ENCODE results near the gene CCND3.
A peak's percentile ranks its signal among the peaks of the same experiment; 100 is the strongest.
"Not testable (repeated sequence)": the region's sequence is repeated elsewhere in the genome, so short reads cannot be mapped to it uniquely, and the experiment has no call there.

CCND3 gene

DNA sequence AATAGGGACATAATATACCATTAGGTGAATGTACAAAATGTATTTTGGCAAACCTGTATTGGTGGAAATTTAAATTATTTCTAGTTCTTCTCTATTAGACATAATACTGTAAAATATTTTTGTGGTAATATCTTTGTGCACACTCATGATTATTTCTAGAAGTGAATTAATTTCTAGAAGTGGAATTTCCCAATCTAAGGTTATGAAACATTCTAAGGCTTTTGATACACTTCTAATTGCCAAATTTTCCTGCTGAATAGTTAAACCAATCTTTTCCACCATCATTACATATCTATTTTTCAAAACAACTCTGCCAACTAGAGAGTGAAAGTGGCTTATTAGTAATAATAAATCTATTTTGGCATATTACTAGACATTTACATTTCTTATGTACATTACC is 1.8 kb upstream of the CCND3 start:
- no peak for DNase-seq

GRCh38 chr6:41942882-41943281 is 1.3 kb upstream of the CCND3 start:
- not testable (repeated sequence) for DNase-seq

DNA sequence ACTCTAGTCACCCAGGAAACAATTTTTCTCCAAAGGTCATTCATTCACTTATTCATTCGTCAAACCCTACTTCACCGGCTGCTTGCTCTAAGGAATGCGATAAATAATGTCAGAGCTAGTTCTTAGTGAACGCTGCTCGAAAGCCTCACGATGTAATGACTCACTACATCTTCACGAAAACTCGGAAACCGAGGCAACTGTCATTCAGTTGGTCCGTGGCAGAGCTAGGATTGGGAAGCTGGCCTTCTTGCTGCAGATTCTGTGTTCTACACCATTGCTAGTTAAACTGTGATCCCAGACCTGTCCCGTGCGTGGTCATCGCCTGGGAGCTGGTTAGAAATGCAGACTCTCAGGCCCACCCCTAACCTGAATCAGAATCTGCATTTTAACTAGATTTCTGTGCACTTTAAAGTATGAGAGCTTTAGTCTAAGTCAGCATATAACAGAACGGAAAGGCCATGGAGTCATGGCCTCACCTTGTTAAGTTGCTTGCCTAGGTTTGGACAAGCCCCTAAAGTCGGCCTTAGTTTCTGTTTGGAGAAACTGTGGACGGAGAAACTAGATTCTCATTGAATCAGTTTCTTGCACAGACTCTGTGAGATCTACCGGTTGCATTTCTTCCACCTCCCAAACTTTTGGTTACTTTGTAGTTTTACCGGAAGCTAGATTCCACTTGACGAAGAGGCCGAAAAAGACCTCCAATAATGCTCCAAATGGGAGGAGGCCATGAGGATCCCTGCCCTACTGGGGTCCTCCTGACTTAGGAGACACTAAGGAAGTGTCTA is 651 bp upstream of the CCND3 start:
- DNase-seq = peak; percentile 86

- DNase-seq = peak; percentile 47
These were observed 789 bp downstream of the CCND3 start for GRCh38 chr6:41940759-41941279.

GRCh38 chr6:41939848-41940758 is 1.5 kb downstream of the CCND3 start:
- DNase-seq = peak; percentile 26

DNA sequence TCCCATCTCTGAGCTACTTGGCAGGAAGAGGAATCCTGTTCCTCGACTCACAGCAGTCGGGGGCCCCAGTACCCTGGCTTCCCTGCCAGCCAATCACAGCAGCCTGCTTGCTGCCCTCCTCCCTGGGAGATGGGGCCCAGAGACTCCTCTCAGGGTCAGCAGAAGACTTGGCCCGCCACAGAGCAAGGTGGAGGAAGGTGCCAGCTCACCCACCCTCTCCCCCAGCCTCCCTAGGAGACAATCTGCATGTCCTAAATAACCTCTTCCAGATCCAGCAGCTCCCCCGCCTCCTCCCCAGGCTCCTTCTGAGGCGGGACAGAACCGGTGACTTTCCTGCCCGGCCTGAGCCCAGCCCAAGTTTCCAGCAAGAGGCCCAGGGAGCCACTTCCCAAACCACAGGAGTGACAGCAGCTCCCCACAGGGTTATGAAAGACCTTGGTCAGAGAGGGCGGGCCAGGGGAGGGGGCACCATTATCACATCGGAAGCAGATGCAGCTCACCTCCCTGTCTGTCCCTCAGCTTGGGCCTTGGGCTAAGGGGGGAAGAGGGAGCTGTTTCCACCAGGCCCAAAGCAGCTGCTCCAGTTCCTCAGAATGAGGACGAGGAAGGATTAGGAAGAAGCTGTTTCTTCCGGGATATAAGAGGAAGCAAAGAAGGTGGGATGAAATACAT is 2.3 kb downstream of the CCND3 start:
- DNase-seq = peak; percentile 48

DNA sequence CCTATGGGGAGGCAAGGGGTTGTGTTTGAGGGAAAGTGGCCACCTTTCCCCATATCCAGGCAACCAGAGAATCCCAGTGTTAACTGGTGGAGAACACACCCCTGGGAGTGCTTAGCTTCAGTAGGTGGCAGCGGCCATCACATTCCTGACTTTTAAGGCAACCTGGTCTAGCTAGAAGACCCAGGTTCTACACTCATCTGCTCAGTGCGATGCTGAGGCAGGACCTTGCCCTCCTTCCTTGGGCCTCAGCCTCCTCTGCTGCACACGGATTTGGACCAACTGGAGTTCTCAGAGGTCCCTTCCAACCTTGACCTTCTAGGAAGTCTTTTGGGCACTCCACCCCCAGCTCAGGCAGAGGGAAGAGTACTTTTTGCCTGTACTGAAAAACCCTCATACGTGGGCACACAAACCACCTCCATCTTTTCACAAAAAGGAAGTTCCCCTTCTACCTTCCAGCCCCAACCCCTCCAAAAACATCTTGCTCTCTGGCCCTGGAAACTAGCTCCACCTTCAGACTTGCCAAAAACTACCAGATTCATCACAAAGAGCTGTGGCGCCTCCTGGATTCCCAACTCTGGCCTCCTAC is 2.9 kb downstream of the CCND3 start:
- no peak for DNase-seq

GRCh38 chr6:41937861-41938574 is 3.6 kb downstream of the CCND3 start:
- DNase-seq = no peak

DNA sequence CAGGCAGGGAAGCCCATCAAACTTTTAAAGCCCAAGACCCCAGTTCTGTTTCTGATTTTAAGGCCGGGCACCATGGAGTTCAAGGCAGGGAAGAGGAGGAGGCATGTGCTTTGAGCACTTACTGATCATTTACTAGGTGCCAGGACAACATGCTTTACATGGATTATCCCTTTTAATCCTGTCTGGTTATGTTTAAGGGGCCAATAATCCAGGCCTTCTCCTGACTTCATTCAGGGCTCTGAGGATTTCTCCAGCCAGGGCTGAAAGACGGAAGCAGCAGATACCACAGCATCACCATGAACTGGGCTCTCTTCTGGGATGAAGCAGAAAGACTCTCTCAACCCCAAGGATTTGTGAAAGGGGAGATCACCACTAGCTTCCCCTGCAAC is 4.1 kb downstream of the CCND3 start:
- DNase-seq = no peak

- DNase-seq = peak; percentile 76
These were observed 5.4 kb downstream of the CCND3 start for GRCh38 chr6:41936073-41936837.

GRCh38 chr6:41935685-41936072 is 5.9 kb downstream of the CCND3 start:
- DNase-seq = no peak

DNA sequence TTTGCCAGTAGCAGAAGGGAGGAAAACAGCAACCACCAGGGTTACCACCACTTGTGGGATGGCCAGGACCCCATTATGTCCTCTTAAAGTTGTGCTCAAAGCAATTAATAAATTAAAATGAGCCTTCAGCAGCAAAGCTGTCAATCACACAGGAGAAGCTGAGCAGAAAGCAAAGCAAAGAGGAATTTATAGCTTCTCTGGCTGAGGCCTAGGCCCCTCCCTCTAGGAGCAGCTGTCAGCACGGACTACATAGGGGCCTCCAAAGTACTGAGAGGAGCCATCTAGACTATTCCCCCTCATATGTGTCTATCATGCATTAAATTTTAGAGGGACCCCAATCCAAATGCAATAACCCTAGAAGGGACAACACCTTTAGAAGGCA is 6.4 kb downstream of the CCND3 start:
- no peak for DNase-seq

DNA sequence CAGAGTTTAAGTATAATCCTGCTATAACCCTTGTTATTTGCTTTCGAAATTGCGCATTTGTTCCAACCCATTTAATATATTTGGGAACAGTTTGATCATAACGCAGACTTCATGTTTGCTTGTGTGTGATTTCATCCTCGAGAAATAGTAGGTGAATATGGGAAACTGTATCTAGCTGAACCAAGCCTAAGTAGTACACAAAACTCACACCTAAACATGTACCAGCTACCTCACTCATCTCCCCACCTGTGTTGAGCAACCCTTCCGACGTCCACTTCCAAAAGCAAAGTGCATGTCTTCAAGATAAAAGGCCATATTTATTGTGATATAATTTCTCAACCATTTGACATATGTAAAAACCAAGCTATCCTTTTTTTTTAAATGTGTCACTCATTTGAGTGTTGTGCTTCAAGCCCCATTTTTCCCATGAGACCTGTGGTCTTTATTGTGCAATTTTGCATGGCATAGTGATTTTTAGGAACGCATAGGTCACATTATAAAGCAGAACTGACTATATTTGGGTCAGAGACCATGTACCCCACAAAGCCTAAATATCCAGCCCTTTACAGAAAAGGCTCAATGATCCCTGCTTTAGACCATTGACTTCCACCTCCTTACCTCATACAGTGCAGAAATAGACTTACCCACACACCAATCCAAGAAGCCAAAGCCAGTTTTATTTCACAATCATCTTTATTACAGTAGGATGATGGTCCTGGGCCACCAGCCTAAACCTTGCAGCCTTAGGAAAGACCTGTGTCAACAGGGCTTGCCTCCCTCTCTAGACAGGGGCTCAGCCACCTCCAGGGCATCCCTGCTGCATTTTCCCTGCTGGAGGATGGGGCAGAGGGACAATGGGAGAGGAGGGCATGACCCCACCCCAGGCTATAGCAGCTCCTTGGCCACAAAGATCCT is 7.1 kb downstream of the CCND3 start:
- DNase-seq = no peak

GRCh38 chr6:41932378-41932777 is 9.2 kb downstream of the CCND3 start:
- no peak for DNase-seq

DNA sequence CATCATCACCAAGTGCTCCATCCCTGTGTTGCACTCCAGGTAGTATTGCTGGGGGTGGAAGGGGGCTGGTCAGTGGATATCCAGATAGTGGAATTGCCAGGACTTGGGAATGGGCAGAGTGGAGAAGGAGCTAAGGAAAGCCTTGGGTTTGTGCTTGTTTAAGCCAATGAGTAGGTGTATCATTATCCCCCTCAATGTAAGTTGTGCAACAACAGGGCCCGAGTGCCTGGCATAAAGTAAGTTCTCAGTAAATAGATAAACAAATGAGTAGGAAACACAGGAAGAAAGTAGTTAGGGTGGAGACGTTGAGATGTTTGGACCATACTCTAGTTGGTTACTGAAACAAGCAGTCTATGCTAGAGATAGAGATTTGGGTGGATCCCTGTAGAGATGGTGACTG is 9.8 kb downstream of the CCND3 start:
- no peak for DNase-seq

GRCh38 chr6:41929924-41930323 is 11.7 kb downstream of the CCND3 start:
- no peak for DNase-seq

DNA sequence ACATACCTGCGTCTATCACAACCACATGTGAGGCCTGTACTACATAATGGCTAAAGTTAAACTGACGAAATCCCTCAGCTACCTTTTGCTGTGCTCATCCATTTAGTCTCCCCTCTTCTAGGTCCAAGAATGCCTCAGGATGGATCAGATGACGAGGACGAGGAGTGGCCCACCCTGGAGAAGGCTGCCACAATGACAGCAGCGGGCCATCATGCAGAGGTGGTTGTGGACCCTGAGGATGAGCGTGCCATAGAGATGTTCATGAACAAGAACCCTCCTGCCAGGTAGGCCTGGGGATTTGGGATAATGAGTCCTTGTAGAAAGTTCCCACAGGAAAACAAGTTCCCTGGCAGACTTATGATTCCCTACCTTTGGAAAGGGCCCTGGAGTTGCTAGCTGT is 14.4 kb downstream of the CCND3 start:
- no peak for DNase-seq

DNA sequence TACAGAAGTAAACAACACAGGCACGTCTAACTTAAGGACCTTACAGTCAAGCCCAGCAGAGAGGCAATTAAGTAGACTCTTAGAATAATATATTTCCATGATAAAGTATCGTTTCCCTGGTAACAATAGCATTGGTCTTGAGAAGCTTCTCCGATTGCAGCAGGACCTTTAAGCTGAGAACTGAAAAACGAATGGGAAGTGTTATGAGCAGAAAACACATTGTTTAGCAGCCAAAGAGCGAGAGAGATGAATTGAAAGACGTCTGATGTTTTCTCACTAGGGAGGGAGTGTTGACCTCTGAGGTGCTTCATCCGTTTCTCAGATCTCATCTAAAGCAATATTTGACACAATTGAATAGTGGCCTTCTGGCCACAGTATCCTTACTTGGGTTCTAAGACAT is 19.5 kb downstream of the CCND3 start:
- no peak for DNase-seq

DNA sequence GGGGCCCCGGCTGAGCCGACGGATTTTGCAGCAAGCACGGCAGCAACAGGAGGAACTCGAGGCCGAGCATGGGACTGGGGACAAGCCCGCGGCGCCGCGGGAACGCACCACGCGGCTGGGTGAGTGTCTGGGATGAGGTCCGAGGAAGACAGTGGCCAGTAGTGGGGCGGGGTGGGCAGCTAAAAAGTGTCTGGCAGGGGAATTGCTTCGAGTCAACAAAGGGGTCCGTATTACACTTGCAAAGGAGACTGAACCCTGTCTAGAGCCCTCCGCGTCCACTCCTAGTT is 20.0 kb downstream of the CCND3 start:
- peak; percentile 22 for DNase-seq

DNA sequence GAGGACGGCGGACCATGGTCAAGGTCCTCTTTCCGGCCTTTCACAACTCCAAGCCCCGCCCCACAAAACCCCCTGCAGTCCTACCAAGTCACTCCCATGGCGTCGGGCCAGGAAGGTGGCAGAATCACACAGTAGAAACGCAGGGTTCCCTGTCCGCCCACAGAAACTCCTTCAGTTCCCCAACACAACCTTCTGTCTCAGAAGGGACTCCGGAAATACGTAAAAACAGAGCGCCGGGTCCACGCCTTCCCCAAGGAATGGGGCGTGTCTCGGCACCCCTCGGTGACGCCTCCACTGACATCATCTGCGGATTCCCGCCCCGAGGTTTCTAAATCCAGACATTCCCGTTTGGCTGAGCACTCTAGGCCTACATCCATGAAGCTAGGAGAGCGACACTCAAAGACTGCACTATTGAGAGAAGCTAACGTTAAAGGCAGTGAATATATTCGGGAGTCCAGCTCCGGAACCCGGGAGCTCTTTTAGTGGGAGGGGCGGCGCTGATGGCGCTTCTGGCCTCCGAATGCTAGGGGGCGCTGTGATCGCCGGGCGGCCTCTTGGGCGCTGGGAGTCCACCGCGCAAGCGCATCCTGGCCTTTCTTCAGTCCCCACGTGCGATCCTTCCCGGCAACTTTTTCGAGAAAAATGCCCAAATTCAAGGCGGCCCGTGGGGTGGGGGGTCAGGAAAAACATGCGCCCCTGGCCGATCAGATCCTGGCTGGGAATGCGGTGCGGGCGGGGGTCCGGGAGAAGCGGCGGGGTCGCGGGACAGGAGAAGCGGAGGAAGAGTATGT is 20.5 kb downstream of the CCND3 start, which contains the start of the genes BYSL and MED20:
TSS of gene BYSL (plus strand) at position 579 of the 791 bp plus-strand sequence. CDS start at position 643, 64 bp downstream.
TSS of gene MED20 (minus strand) at position 219 of the 791 bp plus-strand sequence. CDS start at position 98, 121 bp downstream.
- DNase-seq = peak; percentile 92
